SK-N-SH treated with all-trans-retinoic acid at 6 μM for 48 hours (cell line): ENCODE results near the gene MECR.

Experiments
- ATAC-seq: fragments of 200-7000 bp; cut with Tn5 transposase; 3 replicates; pipeline ENCODE4 v1.9.1; 2020; ENCODE audit warnings: mild to moderate bottlenecking, moderate library complexity
- ARNTL ChIP-seq: fragments of 450-650 bp; formaldehyde crosslinking; IDR thresholded peaks from 2 replicates; pipeline ENCODE4 v1.5.0; 2020; ENCODE audit warnings: low read depth, mild to moderate bottlenecking, moderate library complexity, borderline replicate concordance
- BACH2 ChIP-seq: fragments of 250-450 bp; sonication (Bioruptor Pico); IDR thresholded peaks from 2 replicates; pipeline ENCODE4 v1.9.0; 2021; ENCODE audit warnings: mild to moderate bottlenecking, borderline replicate concordance
- CSDC2 ChIP-seq: fragments of 250-450 bp; sonication (Bioruptor Pico); IDR thresholded peaks from 2 replicates; pipeline ENCODE4 v1.5.0; 2020; ENCODE audit warnings: mild to moderate bottlenecking, moderate library complexity
- ESRRG ChIP-seq: fragments of 250-450 bp; sonication (Bioruptor Pico); IDR thresholded peaks from 2 replicates; pipeline ENCODE4 v1.6.1; 2021; ENCODE audit warnings: mild to moderate bottlenecking
- GLIS3 ChIP-seq: fragments of 250-450 bp; sonication (Bioruptor Pico); IDR thresholded peaks from 2 replicates; pipeline ENCODE4 v1.5.0; 2020; ENCODE audit warnings: mild to moderate bottlenecking, moderate library complexity
- ISL1 ChIP-seq: fragments of 250-450 bp; sonication (Bioruptor Pico); IDR thresholded peaks from 2 replicates; pipeline ENCODE4 v2.1.2; 2022; ENCODE audit warnings: mild to moderate bottlenecking, moderate library complexity
- RARB ChIP-seq: fragments of 250-450 bp; sonication (Bioruptor Pico); IDR thresholded peaks from 2 replicates; pipeline ENCODE4 v1.8.0; 2021; ENCODE audit warnings: mild to moderate bottlenecking, moderate library complexity
- SNAI2 ChIP-seq: fragments of 250-450 bp; sonication (Bioruptor Pico); IDR thresholded peaks from 2 replicates; pipeline ENCODE4 v1.5.0; 2020; ENCODE audit warnings: mild to moderate bottlenecking, moderate library complexity
- TOX ChIP-seq: fragments of 250-450 bp; sonication (Bioruptor Pico); IDR thresholded peaks from 2 replicates; pipeline ENCODE4 v1.8.0; 2021; ENCODE audit warnings: mild to moderate bottlenecking, moderate library complexity, borderline replicate concordance
- ZC3H10 ChIP-seq: fragments of 250-450 bp; sonication (Bioruptor Pico); IDR thresholded peaks from 2 replicates; pipeline ENCODE4 v1.5.1; 2021; ENCODE audit warnings: mild to moderate bottlenecking, moderate library complexity
- ZFP3 ChIP-seq: fragments of 250-450 bp; sonication (Bioruptor Pico); IDR thresholded peaks from 2 replicates; pipeline ENCODE4 v1.5.0; 2020; ENCODE audit warnings: mild to moderate bottlenecking, moderate library complexity
- ZFP30 ChIP-seq: fragments of 450-650 bp; formaldehyde crosslinking; IDR thresholded peaks from 2 replicates; pipeline ENCODE4 v1.5.0; 2022; ENCODE audit warnings: mild to moderate bottlenecking, moderate library complexity
- ZNF565 ChIP-seq: fragments of 450-650 bp; formaldehyde crosslinking; conservative IDR thresholded peaks from 2 replicates; pipeline ENCODE4 v1.5.0; 2020; ENCODE audit warnings: low read depth, mild to moderate bottlenecking, moderate library complexity
- ZNF70 ChIP-seq: fragments of 450-650 bp; formaldehyde crosslinking; IDR thresholded peaks from 2 replicates; pipeline ENCODE4 v1.5.0; 2020; ENCODE audit warnings: mild to moderate bottlenecking, moderate library complexity
- ZNF8 ChIP-seq: fragments of 450-650 bp; formaldehyde crosslinking; IDR thresholded peaks from 2 replicates; pipeline ENCODE4 v1.5.0; 2020; ENCODE audit warnings: mild to moderate bottlenecking, moderate library complexity
- TF ChIP-seq, protein P1 (sequence below): fragments of 250-450 bp; sonication (Bioruptor Pico); IDR thresholded peaks from 2 replicates; pipeline ENCODE4 v1.5.1; 2021; ENCODE audit warnings: mild to moderate bottlenecking, moderate library complexity
- TF ChIP-seq, protein P2 (sequence below): fragments of 250-450 bp; sonication (Bioruptor Pico); IDR thresholded peaks from 2 replicates; pipeline ENCODE4 v1.8.0; 2020; ENCODE audit warnings: mild to moderate bottlenecking, moderate library complexity, borderline replicate concordance
- TF ChIP-seq, protein P3 (sequence below): fragments of 250-450 bp; sonication (Bioruptor Pico); IDR thresholded peaks from 2 replicates; pipeline ENCODE4 v1.5.0; 2020; ENCODE audit warnings: mild to moderate bottlenecking, moderate library complexity
- TF ChIP-seq, protein P4 (sequence below): fragments of 250-450 bp; sonication (Bioruptor Pico); IDR thresholded peaks from 2 replicates; pipeline ENCODE4 v1.8.0; 2021; ENCODE audit warnings: low read depth, mild to moderate bottlenecking, moderate library complexity, borderline replicate concordance

Gene MECR

DNA sequence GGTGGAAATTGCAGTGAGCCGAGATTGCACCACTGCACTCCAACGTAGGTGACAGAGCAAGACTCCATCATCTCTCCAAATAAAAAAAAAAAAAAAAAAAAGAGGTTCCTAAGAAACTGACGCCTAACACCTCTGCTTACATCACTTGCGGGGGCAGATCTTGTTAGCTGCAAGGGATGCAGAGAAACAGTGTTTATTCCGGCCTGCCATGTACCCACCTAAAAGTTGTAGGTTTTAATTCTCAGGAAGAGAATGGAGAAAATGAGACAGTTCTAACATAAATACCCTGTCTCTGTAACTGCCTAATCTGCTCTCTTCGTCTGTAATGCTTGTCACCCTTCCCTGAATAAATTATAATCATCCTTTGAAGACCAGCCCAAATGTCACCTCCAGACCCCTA is 40.0 kb downstream of the MECR start (continued):
- no peak for TF ChIP-seq CSDC2 (CRISPR knock-in tag)
- no peak for TF ChIP-seq BACH2 (CRISPR knock-in tag)
- TF ChIP-seq ZNF565 = no peak
- TF ChIP-seq ZFP30 = no peak
- TF ChIP-seq, protein P1, sequence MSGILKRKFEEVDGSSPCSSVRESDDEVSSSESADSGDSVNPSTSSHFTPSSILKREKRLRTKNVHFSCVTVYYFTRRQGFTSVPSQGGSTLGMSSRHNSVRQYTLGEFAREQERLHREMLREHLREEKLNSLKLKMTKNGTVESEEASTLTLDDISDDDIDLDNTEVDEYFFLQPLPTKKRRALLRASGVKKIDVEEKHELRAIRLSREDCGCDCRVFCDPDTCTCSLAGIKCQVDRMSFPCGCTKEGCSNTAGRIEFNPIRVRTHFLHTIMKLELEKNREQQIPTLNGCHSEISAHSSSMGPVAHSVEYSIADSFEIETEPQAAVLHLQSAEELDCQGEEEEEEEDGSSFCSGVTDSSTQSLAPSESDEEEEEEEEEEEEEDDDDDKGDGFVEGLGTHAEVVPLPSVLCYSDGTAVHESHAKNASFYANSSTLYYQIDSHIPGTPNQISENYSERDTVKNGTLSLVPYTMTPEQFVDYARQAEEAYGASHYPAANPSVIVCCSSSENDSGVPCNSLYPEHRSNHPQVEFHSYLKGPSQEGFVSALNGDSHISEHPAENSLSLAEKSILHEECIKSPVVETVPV (CRISPR knock-in tag) = no peak
- TF ChIP-seq, all 23 proteins: peak for 0

DNA sequence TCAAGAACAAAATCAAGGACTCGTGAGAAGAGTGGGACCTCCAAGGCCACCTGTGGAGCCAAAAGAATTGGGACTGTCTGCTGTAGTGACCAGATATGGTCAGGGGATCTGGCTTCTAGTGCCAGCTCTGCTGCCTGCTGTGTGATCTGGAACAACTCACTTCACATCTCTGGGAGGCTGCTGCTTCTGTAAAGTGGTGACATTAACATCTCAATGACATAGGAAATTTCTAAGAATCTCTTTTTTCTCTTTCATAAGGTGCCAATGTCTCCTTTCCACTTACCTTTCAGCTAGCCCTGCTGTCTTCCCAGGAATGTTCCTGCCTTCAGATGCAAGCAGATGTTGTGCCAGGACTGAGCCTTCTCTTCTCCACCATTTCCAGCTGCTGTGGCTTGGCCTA is 44.0 kb downstream of the MECR start:
- no peak for ATAC-seq
- TF ChIP-seq GLIS3 (CRISPR knock-in tag) (no peak), BACH2 (CRISPR knock-in tag) (no peak), RARB (CRISPR knock-in tag) (no peak), ZNF565 (no peak), SNAI2 (CRISPR knock-in tag) (no peak), ARNTL (CRISPR knock-in tag) (no peak), ZNF70 (CRISPR knock-in tag) (no peak), ZC3H10 (CRISPR knock-in tag) (no peak), ZFP30 (no peak)
- TF ChIP-seq, protein P1 (CRISPR knock-in tag) = no peak
- TF ChIP-seq, protein P2, sequence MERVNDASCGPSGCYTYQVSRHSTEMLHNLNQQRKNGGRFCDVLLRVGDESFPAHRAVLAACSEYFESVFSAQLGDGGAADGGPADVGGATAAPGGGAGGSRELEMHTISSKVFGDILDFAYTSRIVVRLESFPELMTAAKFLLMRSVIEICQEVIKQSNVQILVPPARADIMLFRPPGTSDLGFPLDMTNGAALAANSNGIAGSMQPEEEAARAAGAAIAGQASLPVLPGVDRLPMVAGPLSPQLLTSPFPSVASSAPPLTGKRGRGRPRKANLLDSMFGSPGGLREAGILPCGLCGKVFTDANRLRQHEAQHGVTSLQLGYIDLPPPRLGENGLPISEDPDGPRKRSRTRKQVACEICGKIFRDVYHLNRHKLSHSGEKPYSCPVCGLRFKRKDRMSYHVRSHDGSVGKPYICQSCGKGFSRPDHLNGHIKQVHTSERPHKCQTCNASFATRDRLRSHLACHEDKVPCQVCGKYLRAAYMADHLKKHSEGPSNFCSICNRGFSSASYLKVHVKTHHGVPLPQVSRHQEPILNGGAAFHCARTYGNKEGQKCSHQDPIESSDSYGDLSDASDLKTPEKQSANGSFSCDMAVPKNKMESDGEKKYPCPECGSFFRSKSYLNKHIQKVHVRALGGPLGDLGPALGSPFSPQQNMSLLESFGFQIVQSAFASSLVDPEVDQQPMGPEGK = no peak

DNA sequence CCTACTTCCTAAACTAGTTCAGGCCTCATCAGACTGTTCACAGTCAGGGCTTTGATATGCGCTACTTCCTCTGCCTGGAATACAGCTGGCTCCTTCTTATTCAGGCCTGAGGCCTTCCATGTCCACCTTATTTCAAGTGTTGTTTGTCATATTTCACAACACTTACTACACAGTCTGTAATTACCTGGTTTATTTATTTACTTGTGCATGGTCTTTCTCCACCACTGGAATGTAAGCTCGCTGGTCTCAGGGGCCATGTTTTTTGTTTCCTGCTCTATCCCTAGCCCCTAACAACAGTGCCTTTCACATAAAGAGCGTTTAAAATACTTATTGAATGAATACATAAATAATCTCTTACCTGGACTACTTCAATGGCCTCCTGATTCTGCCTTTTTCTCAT is 44.5 kb downstream of the MECR start:
- TF ChIP-seq, protein P3, sequence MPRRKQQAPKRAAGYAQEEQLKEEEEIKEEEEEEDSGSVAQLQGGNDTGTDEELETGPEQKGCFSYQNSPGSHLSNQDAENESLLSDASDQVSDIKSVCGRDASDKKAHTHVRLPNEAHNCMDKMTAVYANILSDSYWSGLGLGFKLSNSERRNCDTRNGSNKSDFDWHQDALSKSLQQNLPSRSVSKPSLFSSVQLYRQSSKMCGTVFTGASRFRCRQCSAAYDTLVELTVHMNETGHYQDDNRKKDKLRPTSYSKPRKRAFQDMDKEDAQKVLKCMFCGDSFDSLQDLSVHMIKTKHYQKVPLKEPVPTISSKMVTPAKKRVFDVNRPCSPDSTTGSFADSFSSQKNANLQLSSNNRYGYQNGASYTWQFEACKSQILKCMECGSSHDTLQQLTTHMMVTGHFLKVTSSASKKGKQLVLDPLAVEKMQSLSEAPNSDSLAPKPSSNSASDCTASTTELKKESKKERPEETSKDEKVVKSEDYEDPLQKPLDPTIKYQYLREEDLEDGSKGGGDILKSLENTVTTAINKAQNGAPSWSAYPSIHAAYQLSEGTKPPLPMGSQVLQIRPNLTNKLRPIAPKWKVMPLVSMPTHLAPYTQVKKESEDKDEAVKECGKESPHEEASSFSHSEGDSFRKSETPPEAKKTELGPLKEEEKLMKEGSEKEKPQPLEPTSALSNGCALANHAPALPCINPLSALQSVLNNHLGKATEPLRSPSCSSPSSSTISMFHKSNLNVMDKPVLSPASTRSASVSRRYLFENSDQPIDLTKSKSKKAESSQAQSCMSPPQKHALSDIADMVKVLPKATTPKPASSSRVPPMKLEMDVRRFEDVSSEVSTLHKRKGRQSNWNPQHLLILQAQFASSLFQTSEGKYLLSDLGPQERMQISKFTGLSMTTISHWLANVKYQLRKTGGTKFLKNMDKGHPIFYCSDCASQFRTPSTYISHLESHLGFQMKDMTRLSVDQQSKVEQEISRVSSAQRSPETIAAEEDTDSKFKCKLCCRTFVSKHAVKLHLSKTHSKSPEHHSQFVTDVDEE (CRISPR knock-in tag) = no peak
- TF ChIP-seq ISL1 (CRISPR knock-in tag) (no peak), CSDC2 (CRISPR knock-in tag) (no peak), BACH2 (CRISPR knock-in tag) (no peak), ZFP30 (no peak), ZNF8 (CRISPR knock-in tag) (no peak), ZFP3 (CRISPR knock-in tag) (no peak), TOX (no peak), ZNF70 (CRISPR knock-in tag) (no peak), ESRRG (no peak)
- TF ChIP-seq, protein P4, sequence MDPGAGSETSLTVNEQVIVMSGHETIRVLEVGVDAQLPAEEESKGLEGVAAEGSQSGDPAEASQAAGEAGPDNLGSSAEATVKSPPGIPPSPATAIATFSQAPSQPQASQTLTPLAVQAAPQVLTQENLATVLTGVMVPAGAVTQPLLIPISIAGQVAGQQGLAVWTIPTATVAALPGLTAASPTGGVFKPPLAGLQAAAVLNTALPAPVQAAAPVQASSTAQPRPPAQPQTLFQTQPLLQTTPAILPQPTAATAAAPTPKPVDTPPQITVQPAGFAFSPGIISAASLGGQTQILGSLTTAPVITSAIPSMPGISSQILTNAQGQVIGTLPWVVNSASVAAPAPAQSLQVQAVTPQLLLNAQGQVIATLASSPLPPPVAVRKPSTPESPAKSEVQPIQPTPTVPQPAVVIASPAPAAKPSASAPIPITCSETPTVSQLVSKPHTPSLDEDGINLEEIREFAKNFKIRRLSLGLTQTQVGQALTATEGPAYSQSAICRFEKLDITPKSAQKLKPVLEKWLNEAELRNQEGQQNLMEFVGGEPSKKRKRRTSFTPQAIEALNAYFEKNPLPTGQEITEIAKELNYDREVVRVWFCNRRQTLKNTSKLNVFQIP (CRISPR knock-in tag) = no peak
- TF ChIP-seq, protein P2 = no peak
- TF ChIP-seq, protein P1 (CRISPR knock-in tag) = no peak
- no peak for ATAC-seq
